Nephron (organoid): ENCODE results near the gene CHEK1.

Experiments
- H3K27ac Mint-ChIP-seq, 3 experiments: 2 replicates each; pipeline ENCODE4 v1.8.0; 2020; ENCODE audit warnings: mixed read lengths in 3 of 3, mild to moderate bottlenecking in 2 of 3, moderate library complexity in 1 of 3
- H3K27me3 Mint-ChIP-seq: 2 replicates; pipeline ENCODE4 v1.8.0; 2021; ENCODE audit warnings: low read depth, mild to moderate bottlenecking, moderate library complexity, mixed read lengths
- H3K36me3 Mint-ChIP-seq: 2 replicates; pipeline ENCODE4 v1.8.0; 2020; ENCODE audit warnings: low read depth, mixed read lengths
- H3K4me1 Mint-ChIP-seq: 2 replicates; pipeline ENCODE4 v1.8.0; 2020; ENCODE audit warnings: mixed read lengths
- H3K4me3 Mint-ChIP-seq, 3 experiments: 2 replicates each; pipeline ENCODE4 v1.8.0; 2020; ENCODE audit warnings: mild to moderate bottlenecking in 3 of 3, mixed read lengths in 3 of 3, moderate library complexity in 2 of 3
- H3K9me3 Mint-ChIP-seq: 2 replicates; pipeline ENCODE4 v1.8.0; 2020; ENCODE audit warnings: mixed read lengths
- CTCF ChIP-seq, 3 experiments: fragments of 200-600 bp; sonication (generic); IDR thresholded peaks; one replicate each; pipeline ENCODE4 v1.5.0; 2021; ENCODE audit warnings: antibody characterized with exemption in 3 of 3; ENCODE audit not compliant: unreplicated experiment in 3 of 3

The CHEK1 gene

GRCh38 chr11:125688066-125688465 lies 63.1 kb downstream of the CHEK1 start:
- no peak overlapping the region for H3K4me3 Mint-ChIP-seq
- no peak overlapping the region for H3K27ac Mint-ChIP-seq
- H3K36me3 Mint-ChIP-seq, result peaks cover 5% of the 10 kb centered on the region

GRCh38 chr11:125688632-125689031 lies 63.7 kb downstream of the CHEK1 start:
- Mint-ChIP-seq H3K27me3 (no peaks in the 10 kb centered on the region), H3K4me3 (no peak overlapping the region), H3K4me1 (no peaks in the 10 kb centered on the region), H3K27ac (no peak overlapping the region), H3K36me3 (peaks cover 5% of the 10 kb centered on the region), H3K9me3 (no peaks in the 10 kb centered on the region)
- no peak for TF ChIP-seq CTCF (IDR thresholded peaks at IDR 0.05; ENCODE audit: unreplicated experiment in 3 of 3)

More at GRCh38 chr11:125688066-125688465, 63.1 kb downstream of the CHEK1 start:
- no peaks in the 10 kb centered on the region for H3K4me1 Mint-ChIP-seq
- no peak for TF ChIP-seq CTCF (IDR thresholded peaks at IDR 0.05; ENCODE audit: unreplicated experiment in 3 of 3)
- H3K27me3 Mint-ChIP-seq, result no peaks in the 10 kb centered on the region
- no peaks in the 10 kb centered on the region for H3K9me3 Mint-ChIP-seq

GRCh38 chr11:125689274-125689859 lies 64.4 kb downstream of the CHEK1 start:
- Mint-ChIP-seq H3K27ac (no peak overlapping the region), H3K27me3 (no peaks in the 10 kb centered on the region), H3K36me3 (peaks cover 5% of the 10 kb centered on the region), H3K9me3 (no peaks in the 10 kb centered on the region), H3K4me3 (no peak overlapping the region), H3K4me1 (no peaks in the 10 kb centered on the region)
- no peak for TF ChIP-seq CTCF (IDR thresholded peaks at IDR 0.05; ENCODE audit: unreplicated experiment in 3 of 3)

GRCh38 chr11:125690006-125690405 lies 65.0 kb downstream of the CHEK1 start:
- Mint-ChIP-seq H3K36me3 (peaks cover 5% of the 10 kb centered on the region), H3K4me1 (no peaks in the 10 kb centered on the region)
- no peak for TF ChIP-seq CTCF (IDR thresholded peaks at IDR 0.05; ENCODE audit: unreplicated experiment in 3 of 3)

GRCh38 chr11:125692887-125693286 lies 67.9 kb downstream of the CHEK1 start:
- Mint-ChIP-seq H3K27ac (no peak overlapping the region), H3K4me1 (no peaks in the 10 kb centered on the region), H3K36me3 (no peaks in the 10 kb centered on the region), H3K27me3 (no peaks in the 10 kb centered on the region), H3K9me3 (no peaks in the 10 kb centered on the region), H3K4me3 (no peak overlapping the region)
- TF ChIP-seq CTCF (IDR thresholded peaks at IDR 0.05; ENCODE audit: unreplicated experiment in 3 of 3), result no peak

More at GRCh38 chr11:125690006-125690405, 65.0 kb downstream of the CHEK1 start:
- no peak overlapping the region for H3K27ac Mint-ChIP-seq
- H3K9me3 Mint-ChIP-seq, result no peaks in the 10 kb centered on the region
- H3K27me3 Mint-ChIP-seq, result no peaks in the 10 kb centered on the region
- H3K4me3 Mint-ChIP-seq, result no peak overlapping the region

GRCh38 chr11:125694951-125695350 lies 70.0 kb downstream of the CHEK1 start:
- H3K4me3 Mint-ChIP-seq, result no peak overlapping the region
- H3K27ac Mint-ChIP-seq, result no peak overlapping the region
- no peak for TF ChIP-seq CTCF (IDR thresholded peaks at IDR 0.05; ENCODE audit: unreplicated experiment in 3 of 3)
- H3K4me1 Mint-ChIP-seq, result no peaks in the 10 kb centered on the region
- no peaks in the 10 kb centered on the region for H3K9me3 Mint-ChIP-seq
- no peaks in the 10 kb centered on the region for H3K27me3 Mint-ChIP-seq
- H3K36me3 Mint-ChIP-seq, result no peaks in the 10 kb centered on the region
